Activated T-cell treated with anti-CD3 and anti-CD28 coated beads, Interleukin-2, amount 50 U/mL, for 72 hours (primary cell): Measurements from ENCODE around the gene UBA3. TPM values are rescaled to one million over a fixed set of nuclear protein-coding genes. Genes with fewer than 3 reads are reported as not detected.

Experiments used
- ATAC-seq, 2 donors: fragments of 150-1000 bp; cut with Tn5 transposase; replicated peaks in 1 of 2; 2 replicates each; pipeline ENCODE4 v1.10.0; 2021; ENCODE audit warnings: moderate library complexity in 2 of 2, mild to moderate bottlenecking in 1 of 2
- DNase-seq, 2 donors: peaks; one replicate each; pipeline ENCODE4 v3.0.0; 2021 to 2022; ENCODE audit warnings: mixed read lengths in 1 of 2
- H3K27ac Mint-ChIP-seq: one replicate; pipeline ENCODE4 v1.8.0; 2022; ENCODE audit warnings: mild to moderate bottlenecking, moderate library complexity, mixed read lengths
- H3K27me3 Mint-ChIP-seq: one replicate; pipeline ENCODE4 v1.8.0; 2022; ENCODE audit warnings: low read depth, mixed read lengths
- H3K36me3 Mint-ChIP-seq, 2 donors: one replicate each; pipeline ENCODE4 v1.8.0; 2022; ENCODE audit warnings: mixed read lengths in 2 of 2, mild to moderate bottlenecking in 1 of 2; ENCODE audit not compliant: insufficient read depth in 2 of 2
- H3K4me1 Mint-ChIP-seq: one replicate; pipeline ENCODE4 v1.8.0; 2022; ENCODE audit warnings: low read depth, mixed read lengths
- H3K4me3 Mint-ChIP-seq, 2 donors: one replicate each; pipeline ENCODE4 v1.8.0; 2022; ENCODE audit warnings: mild to moderate bottlenecking in 2 of 2, mixed read lengths in 2 of 2, moderate library complexity in 2 of 2
- H3K9me3 Mint-ChIP-seq, 2 donors: one replicate each; pipeline ENCODE4 v1.8.0; 2022; ENCODE audit warnings: mixed read lengths in 2 of 2
- total RNA-seq, 2 donors: library from RNA; stranded (reverse); gene quantifications; one replicate each; pipeline ENCODE4 v1.2.3, GENCODE V29; 2022

The UBA3 gene
- total RNA-seq, 2 donors from 2014 or later, result 81.5 to 95.3 TPM

GRCh38 chr3:69044608-69045007, 35.6 kb downstream of the UBA3 start:
- Mint-ChIP-seq H3K4me3 (no peak overlapping the region), H3K9me3 (no peaks in the 10 kb centered on the region), H3K27ac (peak overlapping the region; percentile 36), H3K27me3 (no peaks in the 10 kb centered on the region), H3K36me3 (peaks cover 8 to 37% of the 10 kb centered on the region in 2 donors), H3K4me1 (peaks cover 25% of the 10 kb centered on the region)
- ATAC-seq (no peak), DNase-seq (no peak)

DNA sequence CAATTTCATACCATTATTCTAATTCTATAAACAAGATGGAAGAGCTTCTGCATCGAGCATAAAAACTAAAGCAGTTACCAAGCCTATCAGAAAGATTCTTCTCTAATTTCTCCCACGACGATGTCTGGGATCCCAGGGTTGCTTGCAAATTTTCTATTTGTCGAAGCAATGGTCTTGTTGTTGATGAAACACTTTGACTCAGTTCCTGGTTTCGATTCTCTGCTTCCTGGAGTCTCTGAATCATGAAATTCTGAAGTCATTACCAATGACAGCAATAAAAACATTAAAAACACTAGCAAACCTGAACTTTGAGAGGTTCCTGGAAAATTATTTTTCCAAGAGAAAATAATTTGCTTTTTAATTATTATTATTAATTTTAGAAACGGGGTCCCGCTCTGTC, 46.7 kb downstream of the UBA3 start:
- peak overlapping the region; percentile 46 to 47 for H3K4me3 Mint-ChIP-seq
- H3K9me3 Mint-ChIP-seq, result no peaks in the 10 kb centered on the region
- ATAC-seq, result peak; percentile 73 to 75
- DNase-seq, result peak; percentile 21 to 35
- peaks cover 23% of the 10 kb centered on the region for H3K4me1 Mint-ChIP-seq
- no peaks in the 10 kb centered on the region for H3K27me3 Mint-ChIP-seq
- peak overlapping the region; percentile 95 for H3K27ac Mint-ChIP-seq
- peaks cover 10 to 48% of the 10 kb centered on the region in 2 donors for H3K36me3 Mint-ChIP-seq

DNA sequence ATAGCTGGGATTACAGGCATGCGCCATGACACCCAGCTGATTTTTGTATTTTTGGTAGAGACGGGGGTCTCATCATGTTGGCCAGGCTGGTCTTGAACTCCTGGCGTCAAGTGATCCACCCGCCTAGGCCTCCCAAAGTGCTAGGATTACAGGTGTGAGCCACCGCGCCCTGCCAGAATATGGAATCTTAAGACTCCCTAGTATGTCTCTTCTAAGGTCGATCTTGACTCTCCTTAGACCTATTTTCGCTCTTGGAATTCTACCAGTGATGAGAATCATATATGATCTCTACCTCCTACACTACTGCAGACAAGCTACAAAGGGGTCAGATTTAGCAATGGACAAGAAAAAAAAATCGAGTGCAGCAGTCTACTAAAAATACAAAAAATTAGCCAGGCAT, 47.4 kb downstream of the UBA3 start:
- Mint-ChIP-seq H3K27ac (peak overlapping the region; percentile 95), H3K27me3 (no peaks in the 10 kb centered on the region), H3K4me1 (peaks cover 23% of the 10 kb centered on the region), H3K36me3 (peaks cover 14 to 52% of the 10 kb centered on the region in 2 donors), H3K9me3 (no peaks in the 10 kb centered on the region), H3K4me3 (peak overlapping the region; percentile 46 to 47)
- DNase-seq, result no peak
- ATAC-seq, result no peak

- Mint-ChIP-seq H3K27ac (peak overlapping the region; percentile 80), H3K27me3 (no peaks in the 10 kb centered on the region), H3K4me1 (peaks cover 23% of the 10 kb centered on the region), H3K4me3 (peak overlapping the region in 1 of 2 donors; percentile 55), H3K36me3 (peaks cover 15 to 53% of the 10 kb centered on the region in 2 donors), H3K9me3 (no peaks in the 10 kb centered on the region)
- DNase-seq (no peak), ATAC-seq (peak; percentile 88 to 90)
These were observed 48.0 kb downstream of the UBA3 start for GRCh38 chr3:69032142-69032541.

DNA sequence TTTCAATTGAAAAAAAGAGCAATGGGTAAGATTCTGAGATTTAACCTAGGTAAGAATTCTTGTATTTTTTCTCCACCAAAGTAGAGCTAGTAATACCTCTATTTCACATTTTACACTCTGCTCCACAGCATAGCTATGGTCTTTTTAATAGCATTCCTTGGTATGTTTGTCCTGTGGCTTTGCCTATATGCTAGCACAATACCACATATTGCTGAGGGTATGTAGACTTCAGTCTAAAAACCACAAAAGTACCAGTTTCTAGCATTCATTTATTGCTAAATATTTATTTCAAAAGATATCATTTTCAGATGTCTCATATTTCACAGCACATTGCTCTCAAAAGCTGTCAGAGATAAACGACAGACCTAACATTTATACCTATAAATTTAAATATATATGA, 48.5 kb downstream of the UBA3 start:
- H3K9me3 Mint-ChIP-seq, result no peaks in the 10 kb centered on the region
- no peak for DNase-seq
- no peak overlapping the region for H3K4me3 Mint-ChIP-seq
- peaks cover 23% of the 10 kb centered on the region for H3K4me1 Mint-ChIP-seq
- H3K36me3 Mint-ChIP-seq, result peaks cover 15 to 49% of the 10 kb centered on the region in 2 donors
- no peaks in the 10 kb centered on the region for H3K27me3 Mint-ChIP-seq
- no peak for ATAC-seq
- H3K27ac Mint-ChIP-seq, result peak overlapping the region; percentile 80

DNA sequence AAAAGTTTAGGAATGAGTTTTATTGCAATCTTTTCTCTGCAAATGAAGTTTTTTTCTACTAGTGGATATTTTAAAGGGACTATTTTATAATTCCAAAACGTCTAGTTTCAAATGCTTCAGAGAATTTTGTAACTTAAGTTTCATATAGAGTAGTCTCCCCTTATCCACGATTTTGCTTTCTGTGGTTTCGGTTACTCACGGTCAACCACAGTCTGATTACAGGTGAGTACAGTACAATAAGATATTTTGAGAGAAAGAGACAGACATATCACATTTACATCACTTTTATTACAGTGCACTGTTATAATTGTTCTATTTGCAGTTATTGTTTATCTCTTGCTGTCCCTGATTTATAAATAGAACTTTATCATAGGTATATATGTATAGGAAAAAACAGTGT, 59.3 kb downstream of the UBA3 start:
- H3K4me1 Mint-ChIP-seq, result peaks cover 14% of the 10 kb centered on the region
- no peaks in the 10 kb centered on the region for H3K27me3 Mint-ChIP-seq
- no peak overlapping the region for H3K4me3 Mint-ChIP-seq
- DNase-seq (no peak), ATAC-seq (no peak)
- peaks cover 5 to 17% of the 10 kb centered on the region in 2 donors for H3K36me3 Mint-ChIP-seq
- H3K27ac Mint-ChIP-seq, result no peak overlapping the region
- no peaks in the 10 kb centered on the region for H3K9me3 Mint-ChIP-seq

GRCh38 chr3:69020424-69020823, 59.7 kb downstream of the UBA3 start:
- Mint-ChIP-seq H3K4me1 (peaks cover 18% of the 10 kb centered on the region), H3K27ac (no peak overlapping the region), H3K4me3 (no peak overlapping the region), H3K27me3 (no peaks in the 10 kb centered on the region), H3K9me3 (no peaks in the 10 kb centered on the region), H3K36me3 (peaks cover 2 to 12% of the 10 kb centered on the region in 2 donors)
- ATAC-seq (no peak), DNase-seq (no peak)

- Mint-ChIP-seq H3K4me3 (no peak overlapping the region), H3K36me3 (peaks cover 0 to 8% of the 10 kb centered on the region in 2 donors), H3K27ac (no peak overlapping the region), H3K4me1 (peaks cover 43% of the 10 kb centered on the region), H3K9me3 (no peaks in the 10 kb centered on the region), H3K27me3 (no peaks in the 10 kb centered on the region)
- ATAC-seq, result no peak
- DNase-seq, result no peak
These were observed 63.3 kb downstream of the UBA3 start for GRCh38 chr3:69016901-69017300.

- Mint-ChIP-seq H3K4me3 (no peak overlapping the region), H3K27me3 (no peaks in the 10 kb centered on the region), H3K9me3 (no peaks in the 10 kb centered on the region), H3K36me3 (peaks cover 0 to 8% of the 10 kb centered on the region in 2 donors), H3K27ac (no peak overlapping the region), H3K4me1 (peaks cover 40% of the 10 kb centered on the region)
- no peak for DNase-seq
- no peak for ATAC-seq
These were observed 64.1 kb downstream of the UBA3 start for GRCh38 chr3:69016102-69016501.

- no peaks in the 10 kb centered on the region for H3K9me3 Mint-ChIP-seq
- peaks cover 0 to 8% of the 10 kb centered on the region in 2 donors for H3K36me3 Mint-ChIP-seq
- ATAC-seq (no peak), DNase-seq (no peak)
- peaks cover 35% of the 10 kb centered on the region for H3K4me1 Mint-ChIP-seq
- no peaks in the 10 kb centered on the region for H3K27me3 Mint-ChIP-seq
- peak overlapping the region; percentile 78 to 92 for H3K4me3 Mint-ChIP-seq
- peak overlapping the region; percentile 96 for H3K27ac Mint-ChIP-seq
These were observed 66.1 kb downstream of the UBA3 start for GRCh38 chr3:69014022-69014580.

DNA sequence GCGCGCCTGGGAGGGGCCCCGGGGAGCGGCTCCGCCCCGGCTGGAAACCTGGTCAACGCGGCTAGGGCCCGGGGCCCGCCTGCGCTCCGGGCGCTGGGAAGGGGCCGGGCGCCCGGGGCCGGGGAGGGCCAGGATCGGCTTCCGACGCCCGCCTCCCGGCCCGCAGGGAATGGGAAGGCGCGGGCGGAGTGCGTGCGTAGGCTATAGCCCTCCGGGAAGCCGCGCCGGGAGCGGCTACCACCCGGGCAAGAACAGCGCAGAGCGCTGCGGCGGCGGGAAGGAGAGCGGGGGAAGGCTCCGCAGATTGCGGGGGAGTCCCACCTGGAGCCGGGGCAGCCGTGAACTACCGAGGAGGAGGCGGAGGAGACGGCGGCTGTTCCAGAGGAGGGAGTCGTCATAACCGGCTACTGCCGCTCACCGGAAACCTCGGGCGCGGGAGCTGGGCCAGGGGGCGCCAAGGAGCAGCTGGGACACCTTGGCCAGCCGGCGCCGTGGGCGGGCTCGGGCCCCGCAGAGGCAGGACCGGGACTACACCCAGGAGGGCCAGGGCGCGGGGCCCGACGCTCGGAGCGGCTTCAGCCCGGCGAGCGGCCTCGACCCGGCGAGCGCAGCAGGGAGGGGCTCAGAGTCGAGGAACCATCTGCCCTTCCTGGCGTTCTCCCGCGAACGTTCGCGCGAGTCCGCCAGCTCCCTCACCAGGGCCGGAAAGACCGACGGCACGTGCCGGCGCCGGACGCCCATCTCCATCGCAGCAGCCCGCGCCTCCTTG, 66.7 kb downstream of the UBA3 start, which contains the start of gene EOGT:
TSS of gene EOGT (minus strand) at position 432 of the 769 bp plus-strand sequence. CDS start 3,838 bp downstream, outside the sequence.
- Mint-ChIP-seq H3K27me3 (no peaks in the 10 kb centered on the region), H3K36me3 (peaks cover 0 to 8% of the 10 kb centered on the region in 2 donors), H3K4me3 (peak within 1 kb of the TSS; percentile 85 to 92), H3K27ac (peak within 1 kb of the TSS; percentile 96), H3K4me1 (peaks cover 35% of the 10 kb centered on the region), H3K9me3 (no peaks in the 10 kb centered on the region)
- ATAC-seq (peak; percentile 90), DNase-seq (peak; percentile 91)

- Mint-ChIP-seq H3K9me3 (no peaks in the 10 kb centered on the region), H3K36me3 (peaks cover 0 to 8% of the 10 kb centered on the region in 2 donors), H3K27me3 (no peaks in the 10 kb centered on the region), H3K4me1 (peaks cover 35% of the 10 kb centered on the region), H3K27ac (peak overlapping the region; percentile 95), H3K4me3 (peak overlapping the region; percentile 85 to 92)
- DNase-seq, result no peak
- no peak for ATAC-seq
These were observed 67.3 kb downstream of the UBA3 start for GRCh38 chr3:69012800-69013252.

- DNase-seq, result no peak
- peaks cover 35% of the 10 kb centered on the region for H3K4me1 Mint-ChIP-seq
- ATAC-seq, result no peak
- no peaks in the 10 kb centered on the region for H3K27me3 Mint-ChIP-seq
- H3K36me3 Mint-ChIP-seq, result peaks cover 0 to 5% of the 10 kb centered on the region in 2 donors
- no peaks in the 10 kb centered on the region for H3K9me3 Mint-ChIP-seq
- peak overlapping the region; percentile 95 for H3K27ac Mint-ChIP-seq
- peak overlapping the region; percentile 85 to 92 for H3K4me3 Mint-ChIP-seq
These were observed 67.9 kb downstream of the UBA3 start for GRCh38 chr3:69012100-69012799.
